WI38 (cell line): ENCODE data around the gene OGFOD1.

Source experiments
- H3K4me3 ChIP-seq: 2 replicates; pipeline ENCODE4 v1.5.1; 2011; ENCODE audit warnings: low read depth, mild to moderate bottlenecking, control low read depth, low read length
- TF ChIP-seq, protein P1 (sequence below): IDR thresholded peaks from 2 replicates; pipeline ENCODE4 v1.5.1; 2012; ENCODE audit warnings: low read depth, mild to moderate bottlenecking, control low read depth, low read length

The OGFOD1 gene

GRCh38 chr16:56491657-56492261 is 40.4 kb downstream of the OGFOD1 start:
- TF ChIP-seq, protein P1, sequence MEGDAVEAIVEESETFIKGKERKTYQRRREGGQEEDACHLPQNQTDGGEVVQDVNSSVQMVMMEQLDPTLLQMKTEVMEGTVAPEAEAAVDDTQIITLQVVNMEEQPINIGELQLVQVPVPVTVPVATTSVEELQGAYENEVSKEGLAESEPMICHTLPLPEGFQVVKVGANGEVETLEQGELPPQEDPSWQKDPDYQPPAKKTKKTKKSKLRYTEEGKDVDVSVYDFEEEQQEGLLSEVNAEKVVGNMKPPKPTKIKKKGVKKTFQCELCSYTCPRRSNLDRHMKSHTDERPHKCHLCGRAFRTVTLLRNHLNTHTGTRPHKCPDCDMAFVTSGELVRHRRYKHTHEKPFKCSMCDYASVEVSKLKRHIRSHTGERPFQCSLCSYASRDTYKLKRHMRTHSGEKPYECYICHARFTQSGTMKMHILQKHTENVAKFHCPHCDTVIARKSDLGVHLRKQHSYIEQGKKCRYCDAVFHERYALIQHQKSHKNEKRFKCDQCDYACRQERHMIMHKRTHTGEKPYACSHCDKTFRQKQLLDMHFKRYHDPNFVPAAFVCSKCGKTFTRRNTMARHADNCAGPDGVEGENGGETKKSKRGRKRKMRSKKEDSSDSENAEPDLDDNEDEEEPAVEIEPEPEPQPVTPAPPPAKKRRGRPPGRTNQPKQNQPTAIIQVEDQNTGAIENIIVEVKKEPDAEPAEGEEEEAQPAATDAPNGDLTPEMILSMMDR: no peak
- H3K4me3 ChIP-seq: no peak overlapping the region

DNA sequence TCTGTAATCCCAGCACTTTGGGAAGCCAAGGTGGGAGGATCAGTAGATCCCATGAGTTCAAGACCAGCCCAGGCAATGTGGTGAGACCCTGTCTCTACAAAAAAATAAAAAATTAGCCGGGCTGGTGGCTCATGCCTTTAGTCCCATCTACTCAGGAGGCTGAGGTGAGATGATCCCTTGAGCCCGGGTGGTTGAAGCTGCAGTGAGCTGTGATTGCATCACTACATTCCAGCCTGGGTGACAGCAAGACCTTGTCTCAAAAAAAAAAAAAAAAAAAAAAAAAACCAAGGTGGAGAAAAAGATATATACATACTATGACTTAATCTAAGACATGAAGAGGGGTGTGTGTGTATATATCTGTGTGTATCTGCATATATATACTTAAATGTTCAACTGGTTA is 41.8 kb downstream of the OGFOD1 start:
- TF ChIP-seq, protein P1: no peak
- H3K4me3 ChIP-seq: no peak overlapping the region

- no peak overlapping the region for H3K4me3 ChIP-seq
- TF ChIP-seq, protein P1: no peak
These were observed 42.5 kb downstream of the OGFOD1 start for GRCh38 chr16:56493815-56494214.

- TF ChIP-seq, protein P1: no peak
- no peak overlapping the region for H3K4me3 ChIP-seq
These were observed 53.8 kb downstream of the OGFOD1 start for GRCh38 chr16:56505181-56505580.

- no peak overlapping the region for H3K4me3 ChIP-seq
- TF ChIP-seq, protein P1: no peak
These were observed 55.6 kb downstream of the OGFOD1 start for GRCh38 chr16:56506941-56507340.

- no peak overlapping the region for H3K4me3 ChIP-seq
- TF ChIP-seq, protein P1: no peak
These were observed 59.2 kb downstream of the OGFOD1 start for GRCh38 chr16:56510544-56510943.

- no peak overlapping the region for H3K4me3 ChIP-seq
- TF ChIP-seq, protein P1: no peak
These were observed 60.7 kb downstream of the OGFOD1 start for GRCh38 chr16:56512025-56512424.
